DND-41 (cell line): ENCODE measurements around the gene MYL6B.

Experiments
- CTCF ChIP-seq: IDR thresholded peaks from 2 replicates; pipeline ENCODE4 v1.5.1; 2012; ENCODE audit warnings: borderline replicate concordance, low read length, moderate library complexity, mild to moderate bottlenecking; ENCODE audit not compliant: poor library complexity, severe bottlenecking; ENCODE audit errors: extremely low read depth
- EZH2 ChIP-seq: IDR thresholded peaks from 3 replicates; pipeline ENCODE4 v1.6.1; 2012; ENCODE audit warnings: borderline replicate concordance, low read depth, mild to moderate bottlenecking, moderate library complexity, low read length, inconsistent platforms; ENCODE audit not compliant: severe bottlenecking

DNA sequence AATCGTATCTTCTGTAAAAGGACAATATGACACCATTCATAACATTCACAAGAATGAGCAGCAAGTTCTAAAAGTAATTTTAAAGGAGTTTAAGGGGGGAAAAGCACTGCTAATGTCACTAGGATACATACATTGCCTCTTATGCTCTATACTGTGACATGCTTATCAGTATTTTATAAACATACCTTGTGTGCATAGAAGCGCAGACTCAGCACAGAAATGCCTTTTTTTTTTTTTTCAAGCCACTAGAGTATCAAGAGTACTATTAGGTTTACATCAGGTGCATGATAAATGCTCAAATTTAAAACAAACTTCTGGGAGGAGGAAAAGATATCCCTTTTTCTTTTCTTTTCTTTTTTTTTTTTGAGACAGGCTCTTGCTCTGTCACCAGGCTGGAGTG lies 50.5 kb downstream of the MYL6B start:
- TF ChIP-seq CTCF (no peak), EZH2 (no peak)
